ENCODE data around the gene LAPTM5. TPM values are rescaled to one million over a fixed set of nuclear protein-coding genes. Genes with fewer than 3 reads are reported as not detected.

The LAPTM5 gene
- total and polyA plus RNA-seq, 10 of the 15 experiments (the other 5 are each of a cell fraction or from before 2014, with no cell fraction given): 24.1 to 1,034 (median 687) TPM

DNA sequence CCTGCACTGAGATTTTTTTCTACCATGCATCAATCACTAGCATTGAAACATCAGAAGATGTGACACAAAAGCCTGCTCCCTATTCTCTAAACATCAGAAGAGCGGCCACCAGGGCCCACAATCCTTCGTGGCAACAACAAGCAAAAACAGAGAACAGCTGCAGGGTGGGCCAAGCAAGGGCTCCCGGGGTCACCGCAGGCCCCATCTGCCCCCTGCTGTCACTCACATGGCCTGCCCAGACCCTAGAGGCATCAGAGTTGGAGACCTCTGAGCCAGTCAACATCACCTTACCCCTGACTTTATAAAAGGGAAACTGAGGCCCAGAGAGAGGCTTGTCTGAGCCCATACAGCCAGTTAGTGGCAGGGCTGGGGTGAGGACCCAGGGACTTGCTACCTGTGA is 1.8 kb downstream of the LAPTM5 start (continued):
- TF ChIP-seq, protein P1, sequence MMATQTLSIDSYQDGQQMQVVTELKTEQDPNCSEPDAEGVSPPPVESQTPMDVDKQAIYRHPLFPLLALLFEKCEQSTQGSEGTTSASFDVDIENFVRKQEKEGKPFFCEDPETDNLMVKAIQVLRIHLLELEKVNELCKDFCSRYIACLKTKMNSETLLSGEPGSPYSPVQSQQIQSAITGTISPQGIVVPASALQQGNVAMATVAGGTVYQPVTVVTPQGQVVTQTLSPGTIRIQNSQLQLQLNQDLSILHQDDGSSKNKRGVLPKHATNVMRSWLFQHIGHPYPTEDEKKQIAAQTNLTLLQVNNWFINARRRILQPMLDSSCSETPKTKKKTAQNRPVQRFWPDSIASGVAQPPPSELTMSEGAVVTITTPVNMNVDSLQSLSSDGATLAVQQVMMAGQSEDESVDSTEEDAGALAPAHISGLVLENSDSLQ (IDR thresholded peaks at IDR 0.05): peak; percentile 66
- TF ChIP-seq SUZ12 (IDR thresholded peaks at IDR 0.05; ENCODE audit: unreplicated experiment) (no peak), EED (IDR thresholded peaks at IDR 0.05; ENCODE audit: low read depth) (no peak), LARP7 (IDR thresholded peaks at IDR 0.05) (no peak), GATAD2B (conservative IDR thresholded peaks at IDR 0.05; ENCODE audit: low read depth) (no peak), KAT2A (conservative IDR thresholded peaks at IDR 0.05; ENCODE audit: control insufficient read depth, low read depth, low read length) (no peak), IRF5 (IDR thresholded peaks at IDR 0.05; ENCODE audit: borderline replicate concordance) (no peak), SP1 (IDR thresholded peaks at IDR 0.05; ENCODE audit: low read depth, low read length) (no peak), CEBPB (IDR thresholded peaks at IDR 0.05; ENCODE audit: borderline replicate concordance in 1 of 2, low read depth in 2 of 2, low read length in 2 of 2) (no peak), JUNB (IDR thresholded peaks at IDR 0.05) (no peak), FOXM1 (IDR thresholded peaks at IDR 0.05; ENCODE audit: low read depth, low read length) (no peak), HDGF (IDR thresholded peaks at IDR 0.05) (0 out of 2 replicates have a peak, but pooled peaks have one; percentile 6), ETV6 (conservative IDR thresholded peaks at IDR 0.05 in 1 of 2, IDR thresholded peaks at IDR 0.05 in 1 of 2; ENCODE audit: borderline replicate concordance in 1 of 2, low read depth in 1 of 2) (no peak), EP300 (IDR thresholded peaks at IDR 0.05; ENCODE audit: borderline replicate concordance in 1 of 2, control insufficient read depth in 1 of 2, low read depth in 2 of 2, low read length in 2 of 2) (no peak), WRNIP1 (IDR thresholded peaks at IDR 0.05; ENCODE audit: borderline replicate concordance, low read depth, low read length) (no peak), POLR2AphosphoS5 (IDR thresholded peaks at IDR 0.05; ENCODE audit: low read length) (no peak), SREBF1 (IDR thresholded peaks at IDR 0.05; ENCODE audit: low read length) (no peak), ZBTB11 (CRISPR knock-in tag; IDR thresholded peaks at IDR 0.05) (no peak), TCF7 (IDR thresholded peaks at IDR 0.05; ENCODE audit: borderline replicate concordance) (no peak), ZNF24 (IDR thresholded peaks at IDR 0.05) (no peak)
- TF ChIP-seq, protein P2, sequence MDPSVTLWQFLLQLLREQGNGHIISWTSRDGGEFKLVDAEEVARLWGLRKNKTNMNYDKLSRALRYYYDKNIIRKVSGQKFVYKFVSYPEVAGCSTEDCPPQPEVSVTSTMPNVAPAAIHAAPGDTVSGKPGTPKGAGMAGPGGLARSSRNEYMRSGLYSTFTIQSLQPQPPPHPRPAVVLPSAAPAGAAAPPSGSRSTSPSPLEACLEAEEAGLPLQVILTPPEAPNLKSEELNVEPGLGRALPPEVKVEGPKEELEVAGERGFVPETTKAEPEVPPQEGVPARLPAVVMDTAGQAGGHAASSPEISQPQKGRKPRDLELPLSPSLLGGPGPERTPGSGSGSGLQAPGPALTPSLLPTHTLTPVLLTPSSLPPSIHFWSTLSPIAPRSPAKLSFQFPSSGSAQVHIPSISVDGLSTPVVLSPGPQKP (IDR thresholded peaks at IDR 0.05; ENCODE audit: low read depth, low read length): no peak

Measured in GM12878 (cell line).